PC-3 (cell line): ENCODE data around the gene NGF. TPM values are rescaled to one million over a fixed set of nuclear protein-coding genes. Genes with fewer than 3 reads are reported as not detected.
"Not testable (repeated sequence)": the region's sequence is repeated elsewhere in the genome, so short reads cannot be mapped to it uniquely, and the experiment has no call there.

ENCODE experiments used
- ATAC-seq: fragments of 200-7000 bp; cut with Tn5 transposase; 2 replicates; pipeline ENCODE4 v1.9.1; 2020; ENCODE audit warnings: mild to moderate bottlenecking, moderate library complexity
- BruUV-seq: library from RNA; stranded (reverse); fragments of 400-500 nt; replicated peaks from 2 replicates; lab custom pipeline; 2021; lab: Mats Ljungman, UMichigan
- CTCF ChIA-PET: fragments of 300-600 bp; sonication (Branson Sonifier 250); formaldehyde crosslinking; loops from one replicate; lab custom pipeline; 2022; ENCODE audit warnings: antibody characterized with exemption; lab: Charles Lee
- POLR2A ChIA-PET: fragments of 300-600 bp; sonication (Branson Sonifier 250); formaldehyde crosslinking; loops from one replicate; lab custom pipeline; 2022; ENCODE audit warnings: antibody characterized with exemption; ENCODE audit not compliant: unreplicated experiment; lab: Charles Lee
- DNase-seq: peaks from one replicate; pipeline ENCODE4 v3.0.0-alpha.2; 2015
- H2AFZ ChIP-seq: fragments of 300-600 bp; sonication (generic); 2 replicates; pipeline ENCODE4 v1.6.0; 2016; ENCODE audit warnings: antibody characterized with exemption, low read length
- H3F3A ChIP-seq: fragments of 300-600 bp; sonication (generic); one replicate; pipeline ENCODE4 v1.6.0; 2017; ENCODE audit warnings: antibody characterized with exemption, low read length, control low read depth, mild to moderate bottlenecking; ENCODE audit not compliant: unreplicated experiment
- H3K27ac ChIP-seq: fragments of 300-600 bp; sonication (generic); 2 replicates; pipeline ENCODE4 v1.5.1; 2016; ENCODE audit warnings: mild to moderate bottlenecking, low read length
- H3K27me3 ChIP-seq: fragments of 300-600 bp; sonication (generic); 2 replicates; pipeline ENCODE4 v1.6.1; 2016; ENCODE audit warnings: low read length, mixed read lengths
- H3K36me3 ChIP-seq: fragments of 300-600 bp; sonication (generic); 2 replicates; pipeline ENCODE4 v1.6.1; 2016; ENCODE audit warnings: low read depth, mixed run types, low read length, mixed read lengths
- H3K4me1 ChIP-seq: fragments of 300-600 bp; sonication (generic); 2 replicates; pipeline ENCODE4 v1.5.1; 2016; ENCODE audit warnings: low read length; ENCODE audit not compliant: insufficient read depth
- H3K4me2 ChIP-seq: fragments of 300-600 bp; sonication (generic); 2 replicates; pipeline ENCODE4 v1.6.0; 2016; ENCODE audit warnings: low read length
- H3K4me3 ChIP-seq: fragments of 300-600 bp; sonication (generic); 2 replicates; pipeline ENCODE4 v1.5.1; 2016; ENCODE audit warnings: mild to moderate bottlenecking, low read length, mixed read lengths
- H3K79me2 ChIP-seq: fragments of 300-600 bp; sonication (generic); 2 replicates; pipeline ENCODE4 v1.6.1; 2017; ENCODE audit warnings: low read length, mixed read lengths
- H3K9ac ChIP-seq: fragments of 300-600 bp; sonication (generic); 2 replicates; pipeline ENCODE4 v1.6.0; 2016; ENCODE audit warnings: mild to moderate bottlenecking, low read length
- H3K9me2 ChIP-seq: fragments of 300-600 bp; sonication (generic); replicated peaks from 2 replicates; pipeline ENCODE4 v1.6.1; 2016; ENCODE audit warnings: mixed run types, low read length, mixed read lengths
- H3K9me3 ChIP-seq: fragments of 300-600 bp; sonication (generic); 2 replicates; pipeline ENCODE4 v1.6.1; 2016; ENCODE audit warnings: low read length, mixed read lengths
- H4K20me1 ChIP-seq: fragments of 300-600 bp; sonication (generic); 2 replicates; pipeline ENCODE4 v1.6.1; 2016; ENCODE audit warnings: low read length, mixed read lengths
- CTCF ChIP-seq: fragments of 300-600 bp; sonication (generic); conservative IDR thresholded peaks from 2 replicates; pipeline ENCODE4 v1.5.1; 2017; ENCODE audit warnings: antibody characterized with exemption, low read depth, mild to moderate bottlenecking, low read length
- EZH2 ChIP-seq: fragments of 300-600 bp; sonication (generic); IDR thresholded peaks from one replicate; pipeline ENCODE4 v1.6.1; 2017; ENCODE audit warnings: antibody characterized with exemption, mild to moderate bottlenecking, low read length; ENCODE audit not compliant: unreplicated experiment
- EZH2phosphoT487 ChIP-seq: fragments of 300-600 bp; sonication (generic); IDR thresholded peaks from 2 replicates; pipeline ENCODE4 v1.6.1; 2018; ENCODE audit warnings: mild to moderate bottlenecking, antibody characterized with exemption, low read length, borderline replicate concordance
- intact Hi-C: fragments of 100-400 bp; cut with micrococcal nuclease; formaldehyde crosslinking; loops from 2 replicates; pipeline ENCODE4 v1.9.0; 2023
- total RNA-seq: library from RNA; depleted of rRNA; stranded (reverse); fragments of >200 nt; gene quantifications from 2 replicates; pipeline ENCODE4 v1.2.3, GENCODE V29; 2014

Gene NGF
- total RNA-seq, 1 experiment from 2014 or later, result 2.4 TPM

GRCh38 chr1:115312742-115313141 is 25.3 kb downstream of the NGF start:
- DNase-seq, result no peak

GRCh38 chr1:115311474-115311989 is 26.5 kb downstream of the NGF start:
- BruUV-seq, result no TSS peak
- no peak overlapping the region for H2AFZ ChIP-seq
- H3K9me3 ChIP-seq, result no peaks in the 10 kb centered on the region
- ChIA-PET POLR2A (no interaction called here), CTCF (no interaction called here)
- no peaks in the 10 kb centered on the region for H3F3A ChIP-seq
- H3K4me1 ChIP-seq, result peaks cover 16% of the 10 kb centered on the region
- ATAC-seq (no peak), DNase-seq (no peak)
- H3K9ac ChIP-seq, result no peak overlapping the region
- no peaks in the 10 kb centered on the region for H3K9me2 ChIP-seq
- H3K36me3 ChIP-seq, result no peaks in the 10 kb centered on the region
- H3K27ac ChIP-seq, result no peak overlapping the region
- no peaks in the 10 kb centered on the region for H4K20me1 ChIP-seq
- intact Hi-C loops, result no loop called here
- no peaks in the 10 kb centered on the region for H3K79me2 ChIP-seq
- no peaks in the 10 kb centered on the region for H3K27me3 ChIP-seq
- H3K4me2 ChIP-seq, result no peak overlapping the region
- TF ChIP-seq EZH2 (no peak), CTCF (no peak), EZH2phosphoT487 (no peak)
- no peak overlapping the region for H3K4me3 ChIP-seq

More at GRCh38 chr1:115312742-115313141, 25.3 kb downstream of the NGF start:
- Histone ChIP-seq H3K27ac (no peak overlapping the region), H3K9me2 (no peaks in the 10 kb centered on the region), H3K9ac (no peak overlapping the region), H3K27me3 (no peaks in the 10 kb centered on the region), H3K79me2 (no peaks in the 10 kb centered on the region), H3K9me3 (no peaks in the 10 kb centered on the region), H3K36me3 (no peaks in the 10 kb centered on the region), H2AFZ (no peak overlapping the region), H3F3A (no peaks in the 10 kb centered on the region), H3K4me2 (no peak overlapping the region), H4K20me1 (no peaks in the 10 kb centered on the region), H3K4me3 (no peak overlapping the region), H3K4me1 (peaks cover 26% of the 10 kb centered on the region)
- no TSS peak for BruUV-seq
- no peak for TF ChIP-seq EZH2phosphoT487
- TF ChIP-seq EZH2, result no peak
- TF ChIP-seq CTCF, result no peak
- intact Hi-C loops, result no loop called here
- ChIA-PET CTCF (no interaction called here), POLR2A (no interaction called here)
- no peak for ATAC-seq

- no peaks in the 10 kb centered on the region for H4K20me1 ChIP-seq
- no peaks in the 10 kb centered on the region for H3K36me3 ChIP-seq
- no peaks in the 10 kb centered on the region for H3K27me3 ChIP-seq
- H2AFZ ChIP-seq, result no peak overlapping the region
- H3K4me2 ChIP-seq, result no peak overlapping the region
- no peak for DNase-seq
- CTCF ChIA-PET, result no interaction called here
- no peaks in the 10 kb centered on the region for H3F3A ChIP-seq
- H3K9me3 ChIP-seq, result no peaks in the 10 kb centered on the region
- POLR2A ChIA-PET, result no interaction called here
- TF ChIP-seq EZH2phosphoT487 (no peak), EZH2 (no peak), CTCF (no peak)
- intact Hi-C loops, result no loop called here
- no peak overlapping the region for H3K9ac ChIP-seq
- H3K27ac ChIP-seq, result no peak overlapping the region
- BruUV-seq, result no TSS peak
- no peak overlapping the region for H3K4me3 ChIP-seq
- no peaks in the 10 kb centered on the region for H3K79me2 ChIP-seq
- H3K9me2 ChIP-seq, result no peaks in the 10 kb centered on the region
- peaks cover 16% of the 10 kb centered on the region for H3K4me1 ChIP-seq
- no peak for ATAC-seq
These were observed 27.2 kb downstream of the NGF start for GRCh38 chr1:115310581-115311473.

GRCh38 chr1:115309504-115309903 is 28.5 kb downstream of the NGF start:
- H3K27me3 ChIP-seq, POLR2A ChIA-PET, H4K20me1 ChIP-seq, H2AFZ ChIP-seq, H3K9me2 ChIP-seq, DNase-seq, CTCF ChIA-PET, H3K27ac ChIP-seq, ATAC-seq, BruUV-seq, H3K9me3 ChIP-seq, H3F3A ChIP-seq, H3K9ac ChIP-seq, H3K79me2 ChIP-seq, H3K4me1 ChIP-seq, H3K4me2 ChIP-seq, intact Hi-C loops, H3K4me3 ChIP-seq, H3K36me3 ChIP-seq: not testable (repeated sequence)
